PFSK-1 (cell line): Measurements from ENCODE around the gene TMEM143.

Experiments
- FOXP2 ChIP-seq: optimal IDR thresholded peaks from 2 replicates; pipeline ENCODE3; 2011; ENCODE audit warnings: borderline replicate concordance, control low read depth, inconsistent platforms; ENCODE audit not compliant: insufficient read depth; ENCODE audit errors: extremely low read length, extremely low read depth
- POLR2AphosphoS5 ChIP-seq: IDR thresholded peaks from 2 replicates; pipeline ENCODE4 v1.6.1; 2012; ENCODE audit warnings: low read depth, mild to moderate bottlenecking, control low read depth, low read length, moderate library complexity
- SIN3A ChIP-seq: IDR thresholded peaks from 2 replicates; pipeline ENCODE4 v1.6.1; 2012; ENCODE audit warnings: mild to moderate bottlenecking, low read length, moderate library complexity, borderline replicate concordance; ENCODE audit not compliant: insufficient read depth
- TAF1 ChIP-seq: IDR thresholded peaks from 2 replicates; pipeline ENCODE4 v1.6.1; 2012; ENCODE audit warnings: low read length, control low read depth, borderline replicate concordance; ENCODE audit not compliant: insufficient read depth
- TF ChIP-seq, protein P1 (sequence below), 2 experiments: IDR thresholded peaks; 2 replicates each; pipeline versions ENCODE4 v1.6.1 to v1.8.0; 2011 to 2012; ENCODE audit warnings: low read depth in 2 of 2, low read length in 2 of 2, control low read depth in 1 of 2, inconsistent platforms in 1 of 2, mild to moderate bottlenecking in 1 of 2, moderate library complexity in 1 of 2; ENCODE audit not compliant: insufficient read depth in 1 of 2

TMEM143 gene

DNA sequence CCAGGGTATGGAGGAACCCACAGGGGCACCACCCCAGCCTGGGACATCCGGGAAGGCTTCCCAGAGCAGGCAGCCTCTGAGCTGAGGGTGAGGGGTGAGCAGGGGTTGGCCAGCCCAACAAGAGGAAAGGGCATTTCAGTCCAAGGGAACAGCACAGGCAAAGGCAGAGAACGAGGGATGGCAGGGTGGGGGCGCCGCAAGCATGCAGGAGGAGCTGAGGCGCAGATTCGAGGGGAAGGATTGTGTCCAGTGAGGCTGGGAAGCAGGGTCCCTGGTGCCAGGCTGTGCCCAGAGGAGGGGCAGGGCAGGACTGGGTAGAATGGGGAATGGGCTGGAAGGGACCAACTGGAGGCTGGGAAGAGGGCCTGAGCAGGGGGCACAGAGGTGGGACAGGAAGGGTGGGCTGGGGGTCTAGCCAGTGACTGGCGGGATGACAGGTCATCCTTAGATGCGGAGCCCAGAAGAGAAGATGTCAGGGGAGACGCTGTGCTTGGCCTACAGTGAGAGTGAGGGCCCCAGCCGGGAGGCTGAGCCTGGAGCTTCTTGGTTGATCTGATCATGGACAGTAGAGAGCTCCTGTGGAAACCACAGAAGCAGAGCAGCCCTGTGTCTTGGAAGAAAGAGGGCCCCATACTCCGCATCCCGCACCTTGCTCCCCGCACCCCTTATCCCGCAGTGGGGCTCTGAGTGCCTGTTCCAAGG lies 24.8 kb downstream of the TMEM143 start:
- TF ChIP-seq, protein P1, sequence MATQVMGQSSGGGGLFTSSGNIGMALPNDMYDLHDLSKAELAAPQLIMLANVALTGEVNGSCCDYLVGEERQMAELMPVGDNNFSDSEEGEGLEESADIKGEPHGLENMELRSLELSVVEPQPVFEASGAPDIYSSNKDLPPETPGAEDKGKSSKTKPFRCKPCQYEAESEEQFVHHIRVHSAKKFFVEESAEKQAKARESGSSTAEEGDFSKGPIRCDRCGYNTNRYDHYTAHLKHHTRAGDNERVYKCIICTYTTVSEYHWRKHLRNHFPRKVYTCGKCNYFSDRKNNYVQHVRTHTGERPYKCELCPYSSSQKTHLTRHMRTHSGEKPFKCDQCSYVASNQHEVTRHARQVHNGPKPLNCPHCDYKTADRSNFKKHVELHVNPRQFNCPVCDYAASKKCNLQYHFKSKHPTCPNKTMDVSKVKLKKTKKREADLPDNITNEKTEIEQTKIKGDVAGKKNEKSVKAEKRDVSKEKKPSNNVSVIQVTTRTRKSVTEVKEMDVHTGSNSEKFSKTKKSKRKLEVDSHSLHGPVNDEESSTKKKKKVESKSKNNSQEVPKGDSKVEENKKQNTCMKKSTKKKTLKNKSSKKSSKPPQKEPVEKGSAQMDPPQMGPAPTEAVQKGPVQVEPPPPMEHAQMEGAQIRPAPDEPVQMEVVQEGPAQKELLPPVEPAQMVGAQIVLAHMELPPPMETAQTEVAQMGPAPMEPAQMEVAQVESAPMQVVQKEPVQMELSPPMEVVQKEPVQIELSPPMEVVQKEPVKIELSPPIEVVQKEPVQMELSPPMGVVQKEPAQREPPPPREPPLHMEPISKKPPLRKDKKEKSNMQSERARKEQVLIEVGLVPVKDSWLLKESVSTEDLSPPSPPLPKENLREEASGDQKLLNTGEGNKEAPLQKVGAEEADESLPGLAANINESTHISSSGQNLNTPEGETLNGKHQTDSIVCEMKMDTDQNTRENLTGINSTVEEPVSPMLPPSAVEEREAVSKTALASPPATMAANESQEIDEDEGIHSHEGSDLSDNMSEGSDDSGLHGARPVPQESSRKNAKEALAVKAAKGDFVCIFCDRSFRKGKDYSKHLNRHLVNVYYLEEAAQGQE (IDR thresholded peaks at IDR 0.05; ENCODE audit: insufficient read depth in 1 of 2, low read depth in 2 of 2, low read length in 2 of 2) = no peak
- no peak for TF ChIP-seq FOXP2
- TF ChIP-seq POLR2AphosphoS5 = no peak
- no peak for TF ChIP-seq TAF1
- TF ChIP-seq SIN3A = no peak

DNA sequence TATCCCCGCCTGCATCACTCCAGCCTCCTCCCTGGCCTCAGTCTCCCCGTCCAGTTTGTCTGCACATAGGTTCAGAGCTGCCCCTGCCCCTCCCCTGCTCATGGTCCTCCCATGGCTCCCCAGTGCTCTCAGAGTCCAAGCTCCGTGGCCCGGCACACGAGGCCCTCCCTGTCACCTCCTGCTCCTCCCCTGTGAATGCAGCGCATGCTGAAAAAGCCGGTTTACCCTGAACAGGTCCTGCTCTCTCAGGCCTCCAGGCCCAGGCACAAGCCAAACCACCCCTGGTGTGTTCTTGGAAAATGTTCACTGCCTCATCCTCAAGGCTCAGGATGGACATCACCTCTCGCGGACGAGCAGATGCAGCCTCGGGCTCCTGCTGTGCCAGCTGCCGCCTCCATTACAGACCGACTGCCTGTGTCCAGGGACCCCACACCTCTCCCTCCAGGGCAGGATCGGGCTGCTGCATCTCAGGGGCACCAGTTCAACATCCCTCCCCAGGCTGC lies 25.4 kb downstream of the TMEM143 start:
- TF ChIP-seq TAF1 (no peak), SIN3A (no peak), POLR2AphosphoS5 (no peak), FOXP2 (no peak)
- TF ChIP-seq, protein P1 (IDR thresholded peaks at IDR 0.05; ENCODE audit: insufficient read depth in 1 of 2, low read depth in 2 of 2, low read length in 2 of 2) = no peak

DNA sequence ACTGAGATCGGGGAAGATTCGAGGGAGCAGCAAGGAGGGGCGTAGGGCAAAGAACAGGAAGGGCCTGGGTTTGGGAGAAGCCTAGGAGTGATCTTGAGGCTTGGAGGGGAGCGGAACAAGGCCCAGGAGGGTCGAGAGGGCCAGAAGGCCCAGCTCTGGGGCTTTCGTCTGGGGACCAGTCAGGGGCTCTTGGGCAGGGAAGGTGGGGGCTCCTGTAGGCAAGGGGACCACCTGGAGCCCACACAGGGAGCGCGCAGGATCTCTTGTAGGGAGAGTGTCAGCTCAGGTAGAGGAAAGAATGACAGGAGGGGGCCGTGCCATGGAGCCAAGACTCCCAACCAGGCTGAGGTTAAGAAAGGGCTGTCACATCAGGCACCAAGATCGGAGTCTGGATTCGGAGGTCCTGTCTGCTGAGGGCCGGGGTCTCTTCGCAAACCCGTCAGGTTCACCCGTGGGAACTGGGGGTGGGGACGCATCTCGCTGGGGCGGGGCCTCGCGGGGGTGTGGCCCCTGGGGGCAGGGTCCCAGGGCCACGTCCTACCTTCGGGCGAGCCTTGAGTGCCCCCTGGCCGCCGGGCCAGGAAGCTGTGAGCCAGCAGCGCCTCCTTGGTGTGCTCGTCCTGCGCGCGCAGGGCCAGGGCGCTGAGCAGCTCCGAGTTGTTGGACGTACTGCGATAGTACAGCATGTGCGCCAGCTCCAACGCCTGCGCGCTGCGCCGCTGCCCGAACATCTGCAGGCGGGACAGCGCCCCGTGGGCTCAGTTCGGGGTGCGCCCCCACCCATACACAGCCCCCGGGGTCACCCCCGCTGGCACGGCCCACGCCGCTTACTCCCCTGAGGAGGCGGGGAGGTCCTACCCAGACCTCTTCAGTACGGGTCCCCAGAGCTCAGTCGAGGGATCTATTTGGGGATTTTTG lies 30.0 kb downstream of the TMEM143 start:
- TF ChIP-seq FOXP2 = peak; percentile 78
- TF ChIP-seq, protein P1 (IDR thresholded peaks at IDR 0.05; ENCODE audit: insufficient read depth in 1 of 2, low read depth in 2 of 2, low read length in 2 of 2) = no peak

DNA sequence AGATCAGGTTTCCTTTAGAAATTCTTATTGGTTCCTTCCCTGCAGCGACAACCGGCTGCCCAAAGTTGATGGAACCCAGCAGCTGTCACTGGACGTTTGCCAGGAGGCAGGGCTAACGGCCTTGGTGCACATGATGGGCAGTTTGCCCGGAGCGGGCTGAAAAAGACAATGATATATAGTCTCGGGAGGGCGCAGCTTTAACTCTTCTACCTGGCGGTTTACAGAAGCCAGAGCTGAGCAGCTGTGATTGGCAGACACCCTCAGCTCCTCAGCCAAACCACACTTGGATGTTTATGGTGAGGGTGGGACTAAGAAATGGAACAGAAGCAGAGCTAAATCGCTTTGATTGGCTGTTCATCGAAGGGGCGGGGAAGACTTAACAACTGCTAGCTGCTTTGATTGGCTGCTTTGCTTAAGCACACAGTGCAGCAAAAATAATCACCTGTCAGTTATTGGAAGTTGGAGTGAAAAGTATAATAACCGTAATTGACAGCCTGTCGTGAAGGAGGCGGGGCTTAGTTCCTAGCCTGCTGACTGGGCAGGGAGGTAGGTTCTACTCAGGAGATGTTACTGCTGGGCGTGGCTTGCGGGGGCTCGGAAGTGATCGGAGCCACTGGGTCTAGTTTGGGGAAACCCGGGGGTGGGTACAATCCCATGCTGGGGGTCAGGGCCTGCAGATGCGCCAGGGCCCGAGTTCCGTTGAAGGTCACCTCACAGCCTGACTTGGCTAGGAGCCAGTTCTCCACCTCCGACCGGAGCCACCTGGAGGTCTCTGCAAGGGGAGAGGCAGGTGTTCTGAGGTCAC lies 30.9 kb downstream of the TMEM143 start:
- TF ChIP-seq TAF1 = no peak
- TF ChIP-seq SIN3A = 0 out of 2 replicates have a peak, but pooled peaks have one; percentile 14

DNA sequence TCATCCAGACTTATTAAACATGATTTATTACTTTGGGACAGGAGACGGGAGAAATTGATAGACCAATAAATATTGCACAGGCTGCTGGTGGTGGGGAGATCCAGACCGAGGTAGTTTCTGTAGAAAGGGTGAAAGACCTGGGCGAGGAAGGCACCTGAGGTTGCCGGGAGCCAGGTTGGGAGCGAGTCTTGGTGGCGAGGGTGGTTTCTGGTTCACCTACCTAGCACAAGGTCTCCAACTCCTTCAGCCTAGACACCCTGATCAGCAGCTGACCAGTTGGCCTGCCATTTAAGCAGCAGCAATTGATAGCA lies 31.4 kb downstream of the TMEM143 start:
- no peak for TF ChIP-seq POLR2AphosphoS5
- no peak for TF ChIP-seq FOXP2
- no peak for TF ChIP-seq TAF1
- TF ChIP-seq SIN3A = no peak
- TF ChIP-seq, protein P1 (IDR thresholded peaks at IDR 0.05; ENCODE audit: insufficient read depth in 1 of 2, low read depth in 2 of 2, low read length in 2 of 2) = no peak
